RWPE2 (cell line): ENCODE results near the gene PTPRCAP.

Experiments used
- ATAC-seq: fragments of 200-7000 bp; cut with Tn5 transposase; 3 replicates; pipeline ENCODE4 v1.9.1; 2021; ENCODE audit warnings: low read depth
- DNase-seq: peaks from one replicate; pipeline ENCODE4 v3.0.0-alpha.2; 2020; ENCODE audit warnings: low spot score
- H3K27ac ChIP-seq: fragments of 450-650 bp; 2 replicates; pipeline ENCODE4 v1.5.1; 2017; ENCODE audit warnings: mild to moderate bottlenecking; ENCODE audit not compliant: poor library complexity, severe bottlenecking
- H3K27me3 ChIP-seq: fragments of 250-450 bp; sonication (Bioruptor Pico); 2 replicates; pipeline ENCODE4 v1.5.1; 2021; ENCODE audit warnings: mild to moderate bottlenecking, moderate library complexity; ENCODE audit not compliant: insufficient read depth, poor library complexity, severe bottlenecking
- H3K36me3 ChIP-seq: fragments of 250-450 bp; sonication (Bioruptor Pico); 2 replicates; pipeline ENCODE4 v1.5.1; 2020; ENCODE audit warnings: low read depth, mild to moderate bottlenecking, moderate library complexity
- H3K4me1 ChIP-seq: fragments of 250-450 bp; sonication (Bioruptor Pico); 2 replicates; pipeline ENCODE4 v1.5.1; 2021; ENCODE audit warnings: mild to moderate bottlenecking, moderate library complexity; ENCODE audit not compliant: insufficient read depth, poor library complexity, severe bottlenecking
- H3K4me3 ChIP-seq: fragments of 250-450 bp; sonication (Bioruptor Pico); 2 replicates; pipeline ENCODE4 v1.5.1; 2021; ENCODE audit warnings: mild to moderate bottlenecking, moderate library complexity; ENCODE audit not compliant: severe bottlenecking
- H3K9me3 ChIP-seq: fragments of 250-450 bp; sonication (Bioruptor Pico); 2 replicates; pipeline ENCODE4 v1.5.1; 2021; ENCODE audit warnings: mild to moderate bottlenecking, moderate library complexity; ENCODE audit not compliant: severe bottlenecking
- CTCF ChIP-seq: fragments of 450-650 bp; IDR thresholded peaks from one replicate; pipeline ENCODE4 v1.5.1; 2017; ENCODE audit warnings: mild to moderate bottlenecking, moderate library complexity; ENCODE audit not compliant: poor library complexity, severe bottlenecking

PTPRCAP gene

GRCh38 chr11:67437809-67438157 lies 301 bp upstream of the PTPRCAP start:
- no peaks in the 10 kb centered on the region for H3K27me3 ChIP-seq
- H3K9me3 ChIP-seq: no peaks in the 10 kb centered on the region
- no peak for TF ChIP-seq CTCF
- no peak for DNase-seq
- ATAC-seq: no peak
- H3K36me3 ChIP-seq: peaks cover 33% of the 10 kb centered on the region
- H3K4me1 ChIP-seq: no peaks in the 10 kb centered on the region
- no peak overlapping the region for H3K27ac ChIP-seq
- H3K4me3 ChIP-seq: no peak overlapping the region

- peaks cover 40% of the 10 kb centered on the region for H3K36me3 ChIP-seq
- H3K27me3 ChIP-seq: no peaks in the 10 kb centered on the region
- H3K9me3 ChIP-seq: no peaks in the 10 kb centered on the region
- no peak overlapping the region for H3K27ac ChIP-seq
- peak; percentile 10; the same call in 1 of the 3 replicates for ATAC-seq
- no peak for DNase-seq
- H3K4me1 ChIP-seq: no peaks in the 10 kb centered on the region
- H3K4me3 ChIP-seq: no peak overlapping the region
- TF ChIP-seq CTCF: no peak
Measured at GRCh38 chr11:67436459-67437081, 912 bp downstream of the PTPRCAP start.

- H3K36me3 ChIP-seq: peaks cover 42% of the 10 kb centered on the region
- TF ChIP-seq CTCF: no peak
- H3K27me3 ChIP-seq: no peaks in the 10 kb centered on the region
- no peaks in the 10 kb centered on the region for H3K9me3 ChIP-seq
- no peak overlapping the region for H3K27ac ChIP-seq
- 0 out of 3 replicates have a peak, but pooled peaks have one; percentile 2 for ATAC-seq
- no peaks in the 10 kb centered on the region for H3K4me1 ChIP-seq
- DNase-seq: no peak
- H3K4me3 ChIP-seq: no peak overlapping the region
Measured at GRCh38 chr11:67435727-67436458, 1.6 kb downstream of the PTPRCAP start.

- TF ChIP-seq CTCF: no peak
- H3K27ac ChIP-seq: no peak overlapping the region
- H3K4me3 ChIP-seq: no peak overlapping the region
- no peaks in the 10 kb centered on the region for H3K4me1 ChIP-seq
- H3K9me3 ChIP-seq: no peaks in the 10 kb centered on the region
- no peaks in the 10 kb centered on the region for H3K27me3 ChIP-seq
- peak; percentile 26; the same call in 1 of the 3 replicates for ATAC-seq
- H3K36me3 ChIP-seq: peaks cover 49% of the 10 kb centered on the region
- DNase-seq: no peak
Measured at GRCh38 chr11:67435031-67435726, 2.3 kb downstream of the PTPRCAP start.
